Astrocyte (in vitro differentiated cells and primary cell): ENCODE data around the gene TRERF1. TPM values are rescaled to one million over a fixed set of nuclear protein-coding genes. Genes with fewer than 3 reads are reported as not detected.

Experiments
- DNase-seq: peaks from one replicate; pipeline ENCODE4 v3.0.0-alpha.2; 2010; ENCODE audit warnings: low read depth
- FAIRE-seq: peaks from 2 replicates; lab custom pipeline; 2011; peaks lifted over from hg19 to GRCh38; lab: Jason Lieb, UNC
- H2AFZ ChIP-seq: 2 replicates; pipeline ENCODE4 v1.6.0; 2012; ENCODE audit warnings: low read depth, low read length, inconsistent platforms
- H3K27ac ChIP-seq: 2 replicates; pipeline ENCODE4 v1.5.1; 2011; ENCODE audit warnings: low read depth, low read length, inconsistent platforms
- H3K27me3 ChIP-seq: 2 replicates; pipeline ENCODE4 v1.6.0; 2011; ENCODE audit warnings: low read length, inconsistent platforms; ENCODE audit not compliant: insufficient read depth
- H3K36me3 ChIP-seq: 2 replicates; pipeline ENCODE4 v1.5.1; 2011; ENCODE audit warnings: low read length, inconsistent platforms; ENCODE audit not compliant: insufficient read depth
- H3K4me1 ChIP-seq: 2 replicates; pipeline ENCODE4 v1.5.1; 2011; ENCODE audit warnings: low read length, inconsistent platforms; ENCODE audit not compliant: insufficient read depth
- H3K4me2 ChIP-seq: 2 replicates; pipeline ENCODE4 v1.6.0; 2012; ENCODE audit warnings: low read length, inconsistent platforms
- H3K4me3 ChIP-seq: 2 replicates; pipeline ENCODE4 v1.5.1; 2011; ENCODE audit warnings: low read depth, mild to moderate bottlenecking, low read length, inconsistent platforms; ENCODE audit not compliant: insufficient read depth
- H3K79me2 ChIP-seq: 2 replicates; pipeline ENCODE4 v1.6.0; 2012; ENCODE audit warnings: mild to moderate bottlenecking, low read length, inconsistent platforms; ENCODE audit not compliant: insufficient read depth
- H3K9ac ChIP-seq: 2 replicates; pipeline ENCODE4 v1.6.0; 2012; ENCODE audit warnings: mild to moderate bottlenecking, low read length, inconsistent platforms
- H3K9me3 ChIP-seq: 2 replicates; pipeline ENCODE4 v1.5.1; 2012; ENCODE audit warnings: low read depth, mild to moderate bottlenecking, low read length, inconsistent platforms; ENCODE audit not compliant: insufficient read depth
- H4K20me1 ChIP-seq: 2 replicates; pipeline ENCODE4 v1.6.0; 2012; ENCODE audit warnings: low read length, inconsistent platforms; ENCODE audit not compliant: insufficient read depth
- H3K27ac Mint-ChIP-seq: one replicate; pipeline ENCODE4 v1.8.0; 2021; ENCODE audit warnings: mild to moderate bottlenecking, mixed read lengths; ENCODE audit not compliant: unreplicated experiment
- H3K27me3 Mint-ChIP-seq: one replicate; pipeline ENCODE4 v1.8.0; 2021; ENCODE audit warnings: low read depth, mixed read lengths; ENCODE audit not compliant: unreplicated experiment
- H3K36me3 Mint-ChIP-seq: one replicate; pipeline ENCODE4 v1.8.0; 2021; ENCODE audit warnings: low read depth, mixed read lengths; ENCODE audit not compliant: unreplicated experiment
- H3K4me1 Mint-ChIP-seq: one replicate; pipeline ENCODE4 v1.8.0; 2021; ENCODE audit warnings: low read depth, mixed read lengths; ENCODE audit not compliant: unreplicated experiment
- H3K4me3 Mint-ChIP-seq: one replicate; pipeline ENCODE4 v1.8.0; 2021; ENCODE audit warnings: mild to moderate bottlenecking, moderate library complexity, mixed read lengths; ENCODE audit not compliant: unreplicated experiment
- H3K9me3 Mint-ChIP-seq: one replicate; pipeline ENCODE4 v1.8.0; 2021; ENCODE audit warnings: mild to moderate bottlenecking, mixed read lengths; ENCODE audit not compliant: unreplicated experiment
- EZH2 ChIP-seq: IDR thresholded peaks from 2 replicates; pipeline ENCODE4 v1.6.1; 2012; ENCODE audit warnings: mild to moderate bottlenecking, low read length, inconsistent platforms; ENCODE audit not compliant: insufficient read depth
- total RNA-seq: library from RNA; stranded (reverse); gene quantifications from 2 replicates; pipeline ENCODE4 v1.2.1, GENCODE V29; 2021
- TF ChIP-seq, protein P1 (sequence below): IDR thresholded peaks from 2 replicates; pipeline ENCODE4 v1.5.1; 2011; ENCODE audit warnings: low read depth, mild to moderate bottlenecking, inconsistent platforms, low read length, moderate library complexity; ENCODE audit not compliant: insufficient read depth

Gene TRERF1
- total RNA-seq, 1 donor from 2014 or later, result 8.6 TPM

DNA sequence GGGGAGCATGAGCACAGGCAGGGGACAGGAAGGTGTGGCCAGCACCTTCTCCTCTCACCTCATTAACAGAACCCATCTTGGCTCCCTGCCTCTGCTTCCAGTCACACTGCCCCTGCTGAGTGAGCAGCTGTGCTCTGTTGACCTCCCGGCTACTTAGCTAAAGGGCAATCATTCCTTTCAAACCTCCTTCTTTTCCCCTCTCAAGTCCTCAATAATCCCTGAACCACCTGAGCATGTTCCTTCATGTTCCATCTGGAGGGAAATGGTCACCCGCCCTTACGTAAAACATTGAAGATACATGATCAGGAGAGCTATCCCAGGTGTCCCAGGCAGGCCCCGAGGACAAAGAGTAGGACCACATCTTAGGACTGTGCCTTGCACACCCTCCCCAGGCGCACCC, 212.4 kb downstream of the TRERF1 start:
- DNase-seq (no peak), FAIRE-seq (no peak)
- no peak overlapping the region for H3K27ac ChIP-seq
- Mint-ChIP-seq H3K9me3 (no peaks in the 10 kb centered on the region), H3K36me3 (peaks cover 6% of the 10 kb centered on the region), H3K27me3 (no peaks in the 10 kb centered on the region), H3K4me1 (peaks cover 6% of the 10 kb centered on the region), H3K27ac (no peak overlapping the region), H3K4me3 (no peak overlapping the region)
- H3K9ac ChIP-seq, result no peak overlapping the region
- peaks cover 12% of the 10 kb centered on the region for H3K36me3 ChIP-seq
- H3K27me3 ChIP-seq, result no peaks in the 10 kb centered on the region
- no peaks in the 10 kb centered on the region for H3K79me2 ChIP-seq
- peak overlapping the region; percentile 13 for H3K4me2 ChIP-seq
- no peaks in the 10 kb centered on the region for H3K9me3 ChIP-seq
- no peak overlapping the region for H3K4me3 ChIP-seq
- H2AFZ ChIP-seq, result no peak overlapping the region
- TF ChIP-seq, protein P1, sequence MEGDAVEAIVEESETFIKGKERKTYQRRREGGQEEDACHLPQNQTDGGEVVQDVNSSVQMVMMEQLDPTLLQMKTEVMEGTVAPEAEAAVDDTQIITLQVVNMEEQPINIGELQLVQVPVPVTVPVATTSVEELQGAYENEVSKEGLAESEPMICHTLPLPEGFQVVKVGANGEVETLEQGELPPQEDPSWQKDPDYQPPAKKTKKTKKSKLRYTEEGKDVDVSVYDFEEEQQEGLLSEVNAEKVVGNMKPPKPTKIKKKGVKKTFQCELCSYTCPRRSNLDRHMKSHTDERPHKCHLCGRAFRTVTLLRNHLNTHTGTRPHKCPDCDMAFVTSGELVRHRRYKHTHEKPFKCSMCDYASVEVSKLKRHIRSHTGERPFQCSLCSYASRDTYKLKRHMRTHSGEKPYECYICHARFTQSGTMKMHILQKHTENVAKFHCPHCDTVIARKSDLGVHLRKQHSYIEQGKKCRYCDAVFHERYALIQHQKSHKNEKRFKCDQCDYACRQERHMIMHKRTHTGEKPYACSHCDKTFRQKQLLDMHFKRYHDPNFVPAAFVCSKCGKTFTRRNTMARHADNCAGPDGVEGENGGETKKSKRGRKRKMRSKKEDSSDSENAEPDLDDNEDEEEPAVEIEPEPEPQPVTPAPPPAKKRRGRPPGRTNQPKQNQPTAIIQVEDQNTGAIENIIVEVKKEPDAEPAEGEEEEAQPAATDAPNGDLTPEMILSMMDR, result no peak
- peaks cover 8% of the 10 kb centered on the region for H3K4me1 ChIP-seq
- no peaks in the 10 kb centered on the region for H4K20me1 ChIP-seq

DNA sequence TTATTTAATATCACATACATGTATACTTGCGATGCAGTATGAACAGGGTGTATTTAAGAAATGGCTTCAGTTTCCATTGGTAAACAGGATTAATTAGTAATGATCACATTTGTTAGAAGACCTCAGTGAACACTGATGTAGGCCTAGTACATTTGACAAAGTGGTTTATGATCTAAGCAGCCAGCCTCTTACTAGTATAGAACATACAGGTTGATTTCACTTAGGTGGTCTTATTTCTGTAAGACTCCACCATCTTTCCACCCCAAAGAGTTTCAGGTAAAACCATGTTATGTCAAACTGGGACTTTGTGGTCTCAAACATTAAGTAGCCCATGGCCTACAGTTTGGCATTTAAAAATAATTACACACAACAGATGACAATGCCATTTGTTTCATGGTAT, 213.9 kb downstream of the TRERF1 start:
- DNase-seq, result no peak
- Histone ChIP-seq H3K4me2 (no peak overlapping the region), H3K9me3 (no peaks in the 10 kb centered on the region), H2AFZ (no peak overlapping the region), H3K27me3 (no peaks in the 10 kb centered on the region), H3K4me1 (peaks cover 8% of the 10 kb centered on the region), H3K36me3 (peaks cover 10% of the 10 kb centered on the region), H3K4me3 (no peak overlapping the region), H3K79me2 (no peaks in the 10 kb centered on the region), H3K27ac (no peak overlapping the region), H3K9ac (no peak overlapping the region), H4K20me1 (no peaks in the 10 kb centered on the region)
- Mint-ChIP-seq H3K9me3 (no peaks in the 10 kb centered on the region), H3K4me3 (no peak overlapping the region), H3K27ac (no peak overlapping the region), H3K36me3 (peaks cover 5% of the 10 kb centered on the region), H3K4me1 (peaks cover 6% of the 10 kb centered on the region), H3K27me3 (no peaks in the 10 kb centered on the region)
- no peak for FAIRE-seq
- TF ChIP-seq EZH2, result no peak
- TF ChIP-seq, protein P1, result no peak

DNA sequence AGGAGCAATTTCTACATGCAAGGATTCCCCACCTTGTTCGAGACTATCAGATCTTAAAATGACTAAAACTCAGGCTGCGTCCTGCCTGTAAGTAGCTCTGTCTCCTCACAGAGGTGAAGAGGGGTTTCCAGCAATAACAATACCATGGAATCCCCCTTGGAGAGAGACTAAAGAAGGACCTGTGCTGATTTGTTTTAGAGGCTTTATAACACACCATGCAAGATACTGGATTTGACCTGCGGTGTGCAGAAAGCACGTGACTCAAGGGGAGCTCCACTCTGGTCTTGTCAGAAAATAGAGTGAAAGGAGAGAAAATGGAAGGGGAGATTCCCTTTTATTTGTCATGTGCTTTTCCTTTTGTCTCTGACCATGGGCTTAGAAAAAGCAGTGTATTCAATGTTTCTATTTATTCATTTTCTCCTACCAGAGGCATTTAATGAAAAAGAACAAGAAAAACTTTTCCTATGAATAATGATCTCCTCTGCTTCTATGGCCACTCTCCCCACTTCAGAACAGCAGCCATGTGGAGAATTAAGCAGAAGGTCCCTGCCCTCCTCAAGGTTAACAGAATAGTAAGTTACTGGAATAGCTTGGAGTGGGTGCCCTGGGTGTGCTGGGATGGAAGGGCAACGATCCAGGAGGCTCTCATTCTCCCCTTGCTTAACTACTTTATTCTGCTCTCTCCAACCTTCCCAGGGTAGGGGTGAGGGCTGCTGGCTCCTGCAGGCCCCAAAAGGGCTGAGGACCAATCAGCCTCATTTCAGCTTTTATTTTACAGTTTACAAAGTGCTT, 214.8 kb downstream of the TRERF1 start:
- Histone ChIP-seq H3K4me2 (no peak overlapping the region), H3K27me3 (no peaks in the 10 kb centered on the region), H3K9ac (no peak overlapping the region), H3K9me3 (no peaks in the 10 kb centered on the region), H3K79me2 (no peaks in the 10 kb centered on the region), H2AFZ (no peak overlapping the region), H3K4me3 (no peak overlapping the region), H4K20me1 (no peaks in the 10 kb centered on the region), H3K4me1 (peaks cover 8% of the 10 kb centered on the region), H3K36me3 (peaks cover 6% of the 10 kb centered on the region), H3K27ac (no peak overlapping the region)
- Mint-ChIP-seq H3K9me3 (no peaks in the 10 kb centered on the region), H3K4me1 (peaks cover 6% of the 10 kb centered on the region), H3K4me3 (no peak overlapping the region), H3K36me3 (peaks cover 8% of the 10 kb centered on the region), H3K27ac (no peak overlapping the region), H3K27me3 (no peaks in the 10 kb centered on the region)
- FAIRE-seq (no peak), DNase-seq (no peak)
- TF ChIP-seq, protein P1, result no peak
- TF ChIP-seq EZH2, result no peak
